K562 (cell line): ENCODE results near the gene NAXE. TPM values are rescaled to one million over a fixed set of nuclear protein-coding genes. Genes with fewer than 3 reads are reported as not detected.

Experiments used
- C11orf30 ChIP-seq: fragments of 450-650 bp; IDR thresholded peaks from 2 replicates; pipeline ENCODE4 v1.6.1; 2016; ENCODE audit warnings: low read depth, mild to moderate bottlenecking
- CBX5 ChIP-seq: IDR thresholded peaks from 2 replicates; pipeline ENCODE4 v1.6.1; 2014; ENCODE audit warnings: low read depth, borderline replicate concordance
- DACH1 ChIP-seq: fragments of 450-650 bp; IDR thresholded peaks from 2 replicates; pipeline ENCODE4 v1.6.1; 2018; ENCODE audit not compliant: partially characterized antibody
- KLF1 ChIP-seq: fragments of 450-650 bp; IDR thresholded peaks from 2 replicates; pipeline ENCODE4 v1.6.1; 2016; ENCODE audit warnings: missing genetic modification characterization, missing compliant biosample characterization
- MAX ChIP-seq: sonication (generic); formaldehyde crosslinking; IDR thresholded peaks from 2 replicates; pipeline ENCODE4 v1.9.0; 2022; ENCODE audit warnings: mild to moderate bottlenecking, missing genetic modification reagents
- MEF2A ChIP-seq: IDR thresholded peaks from 2 replicates; pipeline ENCODE4 v1.6.1; 2011; ENCODE audit warnings: low read depth, mild to moderate bottlenecking, low read length, moderate library complexity; ENCODE audit not compliant: control insufficient read depth
- PCBP1 ChIP-seq: fragments of 200-400 bp; formaldehyde crosslinking; IDR thresholded peaks from 2 replicates; pipeline ENCODE4 v1.6.1; 2018; ENCODE audit warnings: mild to moderate bottlenecking, low read depth, low read length; ENCODE audit not compliant: poor library complexity, severe bottlenecking
- RCOR1 ChIP-seq, 2 experiments: IDR thresholded peaks; 2 replicates each; pipeline ENCODE4 v1.6.1; 2012; ENCODE audit warnings: low read depth in 2 of 2, low read length in 2 of 2, borderline replicate concordance in 1 of 2, improper control_type of control experiment in 1 of 2
- SMARCA4 ChIP-seq: fragments of 450-650 bp; IDR thresholded peaks from 2 replicates; pipeline ENCODE4 v1.6.1; 2016
- SP1 ChIP-seq: sonication (generic); formaldehyde crosslinking; IDR thresholded peaks from 2 replicates; pipeline ENCODE4 v1.8.1; 2022; ENCODE audit warnings: mild to moderate bottlenecking, missing genetic modification reagents
- STAG1 ChIP-seq: sonication (generic); formaldehyde crosslinking; IDR thresholded peaks from 2 replicates; pipeline ENCODE4 v1.5.0; 2020; ENCODE audit warnings: missing genetic modification reagents, borderline replicate concordance
- TEAD4 ChIP-seq, 2 experiments: sonication (generic) in 1 of 2; formaldehyde crosslinking in 1 of 2; IDR thresholded peaks; 2 replicates each; pipeline versions ENCODE4 v1.6.1 to v1.8.0; 2012 to 2022; ENCODE audit warnings: borderline replicate concordance in 1 of 2, inconsistent platforms in 1 of 2, low read length in 1 of 2, mild to moderate bottlenecking in 1 of 2, missing genetic modification reagents in 1 of 2
- THRAP3 ChIP-seq: fragments of 450-650 bp; IDR thresholded peaks from 2 replicates; pipeline ENCODE4 v1.6.1; 2016; ENCODE audit warnings: mild to moderate bottlenecking, inconsistent platforms, borderline replicate concordance
- VEZF1 ChIP-seq: fragments of 200-800 bp; sonication (Bioruptor generic); IDR thresholded peaks from 2 replicates; pipeline ENCODE4 v1.6.1; 2017; ENCODE audit warnings: missing genetic modification characterization, missing compliant biosample characterization
- ZBTB34 ChIP-seq: fragments of 250-450 bp; sonication (Bioruptor Pico); IDR thresholded peaks from 2 replicates; pipeline ENCODE4 v1.8.0; 2021; ENCODE audit warnings: mild to moderate bottlenecking, moderate library complexity
- ZNF407 ChIP-seq: fragments of 450-650 bp; IDR thresholded peaks from 2 replicates; pipeline ENCODE4 v1.6.1; 2016; ENCODE audit warnings: low read depth
- polyA plus RNA-seq, 8 experiments: library from polyadenylated mRNA; depleted of rRNA in 4 of 8; stranded (reverse) in 5 of 8; unstranded in 3 of 8; fragments of >200 nt; fragmentation: Nextera tagmentation in 2 of 8; fragmentation: Illumina TruSeq in 1 of 8; extraction: Ambion mirVana in 2 of 8; extraction: Trizol in 1 of 8; gene quantifications; 2 replicates each; pipeline versions ENCODE4 v1.2.1 to v1.2.3, GENCODE V29; 2011 to 2014; ENCODE audit warnings: inconsistent platforms in 1 of 8, missing spikeins in 1 of 8
- total RNA-seq, 7 experiments: library from RNA; depleted of rRNA in 6 of 7; stranded (reverse); fragments of >200 nt in 6 of 7; fragmentation: Illumina TruSeq in 2 of 7; extraction: Trizol in 2 of 7; gene quantifications; 2 replicates each; pipeline versions ENCODE4 v1.2.1 to v1.2.3, GENCODE V29; 2011 to 2021; ENCODE audit warnings: low replicate concordance in 1 of 7

Gene NAXE
- total and polyA plus RNA-seq, 9 of the 15 experiments (the other 6 are each of a cell fraction or from before 2014, with no cell fraction given): 27.3 to 137 (median 90.0) TPM

- TF ChIP-seq VEZF1 (CRISPR knock-in tag): no peak
- no peak for TF ChIP-seq MAX (CRISPR knock-in tag)
- TF ChIP-seq DACH1: no peak
- TF ChIP-seq ZBTB34 (CRISPR knock-in tag): no peak
- TF ChIP-seq PCBP1: no peak
- 0 out of 2 replicates have a peak, but pooled peaks have one; percentile 36 for TF ChIP-seq SMARCA4
- peak in 1 of 2 experiments; percentile 65; a peak in 1 of 4 replicates for TF ChIP-seq RCOR1 (IDR thresholded peaks at IDR 0.05; ENCODE audit: borderline replicate concordance in 1 of 2, low read depth in 2 of 2, low read length in 2 of 2)
- 0 out of 2 replicates have a peak, but pooled peaks have one; percentile 27 for TF ChIP-seq SP1 (CRISPR knock-in tag)
- peak; percentile 72; the same call in 1 of the 2 replicates for TF ChIP-seq MEF2A
- peak; percentile 12; the same call in 1 of the 2 replicates for TF ChIP-seq STAG1 (CRISPR knock-in tag)
- TF ChIP-seq CBX5: no peak
- TF ChIP-seq C11orf30: no peak
- no peak for TF ChIP-seq ZNF407
- TF ChIP-seq TEAD4 (IDR thresholded peaks at IDR 0.05; ENCODE audit: low read length): 0 out of 2 replicates have a peak, but pooled peaks have one; percentile 9
- TF ChIP-seq TEAD4 (CRISPR knock-in tag; IDR thresholded peaks at IDR 0.05; ENCODE audit: borderline replicate concordance): no peak
- TF ChIP-seq KLF1 (tag): no peak
- TF ChIP-seq THRAP3: no peak
Measured at GRCh38 chr1:156608036-156608674, 16.6 kb downstream of the NAXE start (continued).
